Gastrocnemius medialis (tissue), 4 donors: ENCODE data around the gene CGNL1.

Experiments
- POLR2A ChIP-seq, 2 donors: fragments of 450-650 bp; IDR thresholded peaks; one replicate each; pipeline ENCODE4 v1.6.1; 2017; ENCODE audit warnings: antibody characterized with exemption in 2 of 2, mild to moderate bottlenecking in 2 of 2, moderate library complexity in 2 of 2
- TF ChIP-seq, protein P1 (sequence below), 5 experiments: fragments of 450-650 bp in 3 of 5; fragments of 200-600 bp in 2 of 5; sonication (generic) in 2 of 5; IDR thresholded peaks in 4 of 5; conservative IDR thresholded peaks in 1 of 5; 1 replicate in 4 of 5; 2 replicates in 1 of 5; pipeline ENCODE4 v1.5.1; 2016 to 2019; ENCODE audit warnings: antibody characterized with exemption in 5 of 5, mild to moderate bottlenecking in 3 of 5, moderate library complexity in 3 of 5

DNA sequence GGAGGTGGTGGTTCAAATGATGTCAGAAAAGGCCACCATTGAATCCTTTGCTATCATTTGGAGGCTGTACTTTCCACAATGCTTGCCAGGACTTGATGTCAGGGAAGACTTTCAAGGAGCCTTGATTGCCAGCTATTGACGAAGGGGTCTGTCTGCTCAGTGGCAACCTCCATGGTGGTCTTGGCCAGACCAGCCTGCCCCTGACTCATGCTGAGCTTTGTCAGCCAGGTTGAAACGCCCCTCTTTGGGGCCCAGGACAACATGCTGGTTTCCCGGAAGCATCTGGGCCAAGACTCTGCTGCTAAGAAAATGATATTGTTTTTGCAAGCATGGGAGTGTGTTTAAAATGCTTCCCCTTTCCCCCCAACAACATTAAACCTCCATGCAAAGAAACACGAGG is 26.7 kb downstream of the CGNL1 start:
- TF ChIP-seq, protein P1, sequence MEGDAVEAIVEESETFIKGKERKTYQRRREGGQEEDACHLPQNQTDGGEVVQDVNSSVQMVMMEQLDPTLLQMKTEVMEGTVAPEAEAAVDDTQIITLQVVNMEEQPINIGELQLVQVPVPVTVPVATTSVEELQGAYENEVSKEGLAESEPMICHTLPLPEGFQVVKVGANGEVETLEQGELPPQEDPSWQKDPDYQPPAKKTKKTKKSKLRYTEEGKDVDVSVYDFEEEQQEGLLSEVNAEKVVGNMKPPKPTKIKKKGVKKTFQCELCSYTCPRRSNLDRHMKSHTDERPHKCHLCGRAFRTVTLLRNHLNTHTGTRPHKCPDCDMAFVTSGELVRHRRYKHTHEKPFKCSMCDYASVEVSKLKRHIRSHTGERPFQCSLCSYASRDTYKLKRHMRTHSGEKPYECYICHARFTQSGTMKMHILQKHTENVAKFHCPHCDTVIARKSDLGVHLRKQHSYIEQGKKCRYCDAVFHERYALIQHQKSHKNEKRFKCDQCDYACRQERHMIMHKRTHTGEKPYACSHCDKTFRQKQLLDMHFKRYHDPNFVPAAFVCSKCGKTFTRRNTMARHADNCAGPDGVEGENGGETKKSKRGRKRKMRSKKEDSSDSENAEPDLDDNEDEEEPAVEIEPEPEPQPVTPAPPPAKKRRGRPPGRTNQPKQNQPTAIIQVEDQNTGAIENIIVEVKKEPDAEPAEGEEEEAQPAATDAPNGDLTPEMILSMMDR (IDR thresholded peaks at IDR 0.05 in 4 of 5, conservative IDR thresholded peaks at IDR 0.05 in 1 of 5): no peak
- no peak for TF ChIP-seq POLR2A (IDR thresholded peaks at IDR 0.05)
